Neutrophil (primary cell): ENCODE results near the gene KRT78.
"Not testable (repeated sequence)": the region's sequence is repeated elsewhere in the genome, so short reads cannot be mapped to it uniquely, and the experiment has no call there.

ENCODE experiments used
- H3K27ac ChIP-seq: fragments of 200-600 bp; sonication (generic); 2 replicates; pipeline ENCODE4 v1.5.1; 2016; ENCODE audit warnings: mild to moderate bottlenecking, moderate library complexity
- H3K27me3 ChIP-seq: fragments of 200-600 bp; sonication (generic); 2 replicates; pipeline ENCODE4 v1.6.0; 2016; ENCODE audit warnings: mild to moderate bottlenecking
- H3K36me3 ChIP-seq: fragments of 200-600 bp; sonication (generic); 2 replicates; pipeline ENCODE4 v1.5.1; 2017
- H3K4me1 ChIP-seq, 2 experiments: fragments of 200-600 bp in 1 of 2; sonication (generic) in 1 of 2; 1 replicate in 1 of 2; 2 replicates in 1 of 2; pipeline versions ENCODE4 v1.5.1 to v1.6.1; 2013 to 2016; ENCODE audit warnings: low read depth in 1 of 2, low read length in 1 of 2, mild to moderate bottlenecking in 1 of 2, moderate library complexity in 1 of 2; ENCODE audit not compliant: control insufficient read depth in 1 of 2, insufficient read depth in 1 of 2
- H3K4me3 ChIP-seq, 2 experiments: fragments of 200-600 bp in 1 of 2; sonication (generic) in 1 of 2; 1 replicate in 1 of 2; 2 replicates in 1 of 2; pipeline ENCODE4 v1.5.1; 2013 to 2016; ENCODE audit warnings: low read depth in 1 of 2, low read length in 1 of 2, mild to moderate bottlenecking in 1 of 2, moderate library complexity in 1 of 2
- H3K9me3 ChIP-seq: fragments of 200-600 bp; sonication (generic); 2 replicates; pipeline ENCODE4 v1.5.1; 2016
- TF ChIP-seq, protein P1 (sequence below): fragments of 200-600 bp; sonication (generic); IDR thresholded peaks from 2 replicates; pipeline ENCODE4 v1.5.1; 2016; ENCODE audit warnings: antibody characterized with exemption

The KRT78 gene

DNA sequence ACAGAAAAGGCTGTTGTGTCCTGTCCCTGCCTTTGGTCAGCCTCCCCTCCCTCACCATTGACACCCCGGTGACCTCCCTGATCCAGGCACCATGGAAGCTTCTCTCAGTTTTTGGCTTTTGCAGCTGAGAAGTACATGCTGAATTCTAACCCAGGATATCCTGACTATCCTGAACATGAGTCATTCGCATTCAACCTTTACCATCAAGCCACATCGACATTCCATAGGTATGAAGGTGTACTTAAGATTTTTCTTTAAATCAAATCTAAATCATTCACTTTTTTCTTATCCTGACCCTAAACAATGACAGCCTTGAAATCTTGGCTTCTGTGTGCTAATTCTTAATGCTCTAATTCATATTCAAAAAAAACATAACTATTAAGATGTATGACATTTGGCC, 8.7 kb upstream of the KRT78 start:
- H3K27me3 ChIP-seq, result peaks cover 13% of the 10 kb centered on the region
- no peaks in the 10 kb centered on the region for H3K9me3 ChIP-seq
- TF ChIP-seq, protein P1, sequence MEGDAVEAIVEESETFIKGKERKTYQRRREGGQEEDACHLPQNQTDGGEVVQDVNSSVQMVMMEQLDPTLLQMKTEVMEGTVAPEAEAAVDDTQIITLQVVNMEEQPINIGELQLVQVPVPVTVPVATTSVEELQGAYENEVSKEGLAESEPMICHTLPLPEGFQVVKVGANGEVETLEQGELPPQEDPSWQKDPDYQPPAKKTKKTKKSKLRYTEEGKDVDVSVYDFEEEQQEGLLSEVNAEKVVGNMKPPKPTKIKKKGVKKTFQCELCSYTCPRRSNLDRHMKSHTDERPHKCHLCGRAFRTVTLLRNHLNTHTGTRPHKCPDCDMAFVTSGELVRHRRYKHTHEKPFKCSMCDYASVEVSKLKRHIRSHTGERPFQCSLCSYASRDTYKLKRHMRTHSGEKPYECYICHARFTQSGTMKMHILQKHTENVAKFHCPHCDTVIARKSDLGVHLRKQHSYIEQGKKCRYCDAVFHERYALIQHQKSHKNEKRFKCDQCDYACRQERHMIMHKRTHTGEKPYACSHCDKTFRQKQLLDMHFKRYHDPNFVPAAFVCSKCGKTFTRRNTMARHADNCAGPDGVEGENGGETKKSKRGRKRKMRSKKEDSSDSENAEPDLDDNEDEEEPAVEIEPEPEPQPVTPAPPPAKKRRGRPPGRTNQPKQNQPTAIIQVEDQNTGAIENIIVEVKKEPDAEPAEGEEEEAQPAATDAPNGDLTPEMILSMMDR, result no peak
- H3K27ac ChIP-seq, result no peak overlapping the region
- no peaks in the 10 kb centered on the region for H3K4me1 ChIP-seq
- no peak overlapping the region for H3K4me3 ChIP-seq
- no peaks in the 10 kb centered on the region for H3K36me3 ChIP-seq

DNA sequence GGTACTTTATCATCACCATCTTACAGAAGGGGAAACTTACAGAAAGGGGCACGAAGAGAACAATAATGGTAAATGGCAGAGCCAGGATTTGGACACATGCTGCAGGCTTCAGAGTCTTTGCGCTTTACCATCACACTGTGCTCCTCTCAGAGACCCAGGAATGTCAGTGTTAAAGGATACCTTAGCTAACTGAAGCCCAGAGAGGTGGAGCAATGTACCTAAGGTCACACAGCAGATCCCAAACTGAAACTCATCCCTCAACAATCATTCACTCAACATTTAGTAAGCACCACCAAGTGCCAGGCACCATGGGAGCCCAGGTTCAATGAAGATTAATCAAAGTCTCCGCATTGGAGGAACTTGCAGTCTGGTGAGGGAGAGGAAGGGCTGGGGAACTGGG, 8.0 kb upstream of the KRT78 start:
- Histone ChIP-seq H3K36me3 (no peaks in the 10 kb centered on the region), H3K27ac (no peak overlapping the region), H3K4me1 (no peaks in the 10 kb centered on the region), H3K27me3 (peaks cover 13% of the 10 kb centered on the region), H3K4me3 (no peak overlapping the region), H3K9me3 (no peaks in the 10 kb centered on the region)
- TF ChIP-seq, protein P1, result no peak

DNA sequence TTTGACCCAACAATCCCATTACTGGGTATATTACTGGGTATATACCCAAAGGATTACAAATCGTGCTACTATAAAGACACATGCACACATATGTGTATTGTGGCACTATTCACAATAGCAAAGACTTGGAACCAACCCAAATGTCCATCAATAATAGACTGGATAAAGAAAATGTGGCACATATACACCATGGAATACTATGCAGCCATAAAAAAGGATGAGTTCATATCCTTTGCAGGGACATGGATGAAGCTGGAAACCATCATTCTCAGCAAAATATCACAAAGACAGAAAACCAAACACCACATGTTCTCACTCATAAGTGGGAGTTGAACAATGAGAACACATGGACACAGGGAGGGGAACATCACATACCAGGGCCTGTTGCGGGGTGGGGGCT, 7.3 kb upstream of the KRT78 start:
- not testable (repeated sequence) for H3K4me3 ChIP-seq, H3K27ac ChIP-seq, H3K9me3 ChIP-seq, H3K36me3 ChIP-seq, H3K4me1 ChIP-seq
- H3K27me3 ChIP-seq, result peaks cover 13% of the 10 kb centered on the region

DNA sequence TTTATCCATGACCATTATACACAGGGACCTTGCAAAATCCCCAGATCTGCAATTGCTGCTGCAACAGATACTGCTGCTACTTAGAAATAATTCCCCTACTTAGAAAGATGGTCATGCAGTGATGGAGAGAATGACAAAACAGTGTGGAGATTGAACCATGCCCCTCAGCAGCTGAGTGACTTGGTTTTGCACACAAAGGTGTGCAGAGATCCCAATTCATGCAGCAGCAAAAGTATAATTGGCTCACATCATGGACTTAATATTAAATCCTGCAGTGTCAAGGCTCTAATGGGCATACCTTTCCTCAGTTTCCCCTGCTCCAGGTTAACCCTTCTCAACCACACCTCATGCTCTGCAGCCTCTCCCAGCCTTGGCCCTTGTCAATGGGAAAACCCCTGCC, 3.0 kb upstream of the KRT78 start:
- peaks cover 13% of the 10 kb centered on the region for H3K27me3 ChIP-seq
- no peak overlapping the region for H3K27ac ChIP-seq
- no peaks in the 10 kb centered on the region for H3K36me3 ChIP-seq
- H3K4me1 ChIP-seq, result no peaks in the 10 kb centered on the region
- no peaks in the 10 kb centered on the region for H3K9me3 ChIP-seq
- no peak overlapping the region for H3K4me3 ChIP-seq
- TF ChIP-seq, protein P1, result no peak

DNA sequence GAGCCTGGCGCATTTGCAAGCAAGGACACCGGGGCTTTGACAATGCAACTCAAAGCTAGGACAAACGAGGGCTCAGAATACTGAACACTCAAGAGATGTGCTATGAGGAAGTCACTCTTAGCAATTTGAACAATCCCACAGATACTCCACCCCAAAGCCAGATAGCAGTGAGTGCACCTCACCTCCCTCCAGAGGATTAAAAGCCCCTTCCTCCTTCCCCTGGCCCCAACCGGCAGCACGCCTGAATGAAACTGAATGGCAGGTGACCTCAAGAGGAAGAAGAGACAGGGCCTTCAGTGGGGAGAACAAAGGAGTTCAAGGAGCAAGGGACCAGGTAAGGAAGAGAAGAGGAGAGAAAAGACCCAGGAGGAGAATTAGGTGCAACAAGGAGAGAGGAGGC, 1.9 kb upstream of the KRT78 start:
- Histone ChIP-seq H3K36me3 (no peaks in the 10 kb centered on the region), H3K4me1 (no peaks in the 10 kb centered on the region), H3K4me3 (no peak overlapping the region), H3K9me3 (no peaks in the 10 kb centered on the region), H3K27ac (no peak overlapping the region), H3K27me3 (peaks cover 13% of the 10 kb centered on the region)
- TF ChIP-seq, protein P1, result no peak

DNA sequence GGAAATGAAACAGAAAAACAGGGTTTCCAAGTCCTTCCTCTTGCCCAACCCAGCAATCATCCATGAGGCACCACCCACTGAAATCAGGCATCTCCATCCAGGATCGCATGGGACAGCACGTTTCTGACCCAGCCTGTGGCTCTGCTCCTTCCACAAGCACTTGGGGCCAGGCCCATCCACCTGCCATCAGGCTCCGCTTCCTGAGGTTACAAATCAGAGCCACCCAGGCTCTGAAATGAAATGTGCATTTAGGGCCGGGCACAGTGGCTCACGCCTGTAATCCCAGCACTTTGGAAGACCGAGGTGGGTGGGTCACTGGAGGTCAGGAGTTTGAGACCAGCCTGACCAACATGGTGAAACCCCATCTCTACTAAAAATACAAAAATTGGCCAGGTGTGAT, 717 bp upstream of the KRT78 start:
- H3K27ac ChIP-seq, result no peak overlapping the region

More for the DNA sequence above, 717 bp upstream of the KRT78 start:
- Histone ChIP-seq H3K9me3 (no peaks in the 10 kb centered on the region), H3K27me3 (peaks cover 13% of the 10 kb centered on the region), H3K4me1 (no peaks in the 10 kb centered on the region), H3K4me3 (no peak overlapping the region), H3K36me3 (no peaks in the 10 kb centered on the region)
- TF ChIP-seq, protein P1, result no peak
